Measurements from ENCODE around the gene PCSK6.

Gene PCSK6

GRCh38 chr15:101447168-101447533 lies 42.4 kb downstream of the PCSK6 start:
- no peak for DNase-seq (ENCODE audit: low read depth in 2 of 2)

- DNase-seq (ENCODE audit: low read depth in 2 of 2), result no peak
Observed at GRCh38 chr15:101446518-101447167, 42.9 kb downstream of the PCSK6 start.

GRCh38 chr15:101445562-101446517 lies 43.7 kb downstream of the PCSK6 start:
- no peak for DNase-seq (ENCODE audit: low read depth in 2 of 2)

- no peak for DNase-seq (ENCODE audit: low read depth in 2 of 2)
Observed at GRCh38 chr15:101444807-101445508, 44.5 kb downstream of the PCSK6 start.

- DNase-seq (ENCODE audit: low read depth in 2 of 2), result no peak
Observed at GRCh38 chr15:101444015-101444414, 45.5 kb downstream of the PCSK6 start.

- DNase-seq (ENCODE audit: low read depth in 2 of 2), result no peak
Observed at GRCh38 chr15:101442272-101442671, 47.2 kb downstream of the PCSK6 start.

GRCh38 chr15:101441696-101442095 lies 47.8 kb downstream of the PCSK6 start:
- no peak for DNase-seq (ENCODE audit: low read depth in 2 of 2)

GRCh38 chr15:101440846-101441590 lies 48.5 kb downstream of the PCSK6 start:
- no peak for DNase-seq (ENCODE audit: low read depth in 2 of 2)

GRCh38 chr15:101439920-101440319 lies 49.6 kb downstream of the PCSK6 start:
- no peak for DNase-seq (ENCODE audit: low read depth in 2 of 2)

- no peak for DNase-seq (ENCODE audit: low read depth in 2 of 2)
Observed at GRCh38 chr15:101439285-101439919, 50.1 kb downstream of the PCSK6 start.

- DNase-seq (ENCODE audit: low read depth in 2 of 2), result no peak
Observed at GRCh38 chr15:101438482-101439284, 50.8 kb downstream of the PCSK6 start.

- no peak for DNase-seq (ENCODE audit: low read depth in 2 of 2)
Observed at GRCh38 chr15:101437618-101438481, 51.7 kb downstream of the PCSK6 start.

- no peak for DNase-seq (ENCODE audit: low read depth in 2 of 2)
Observed at GRCh38 chr15:101437209-101437608, 52.3 kb downstream of the PCSK6 start.

GRCh38 chr15:101436526-101436925 lies 53.0 kb downstream of the PCSK6 start:
- DNase-seq (ENCODE audit: low read depth in 2 of 2), result no peak

- no peak for DNase-seq (ENCODE audit: low read depth in 2 of 2)
Observed at GRCh38 chr15:101435761-101436160, 53.7 kb downstream of the PCSK6 start.

GRCh38 chr15:101434032-101434920 lies 55.2 kb downstream of the PCSK6 start:
- DNase-seq (ENCODE audit: low read depth in 2 of 2), result no peak

- no peak for DNase-seq (ENCODE audit: low read depth in 2 of 2)
Observed at GRCh38 chr15:101433396-101433795, 56.1 kb downstream of the PCSK6 start.

GRCh38 chr15:101432982-101433381 lies 56.5 kb downstream of the PCSK6 start:
- DNase-seq (ENCODE audit: low read depth in 2 of 2), result no peak
